Adipocyte (in vitro differentiated cells): ENCODE results near the gene KIAA0040.

ENCODE experiments used
- DNase-seq: peaks from one replicate; pipeline ENCODE4 v3.0.0-alpha.2; 2015; ENCODE audit warnings: low read depth
- H3K27me3 ChIP-seq: replicated peaks from 2 replicates; pipeline ENCODE4 v1.7.0; 2013; ENCODE audit warnings: mild to moderate bottlenecking, low read length, moderate library complexity; ENCODE audit not compliant: control insufficient read depth, insufficient read depth
- H3K36me3 ChIP-seq: 2 replicates; pipeline ENCODE4 v1.7.0; 2013; ENCODE audit warnings: low read length, mild to moderate bottlenecking, moderate library complexity; ENCODE audit not compliant: control insufficient read depth, insufficient read depth, severe bottlenecking
- H3K4me1 ChIP-seq: 2 replicates; pipeline ENCODE4 v1.7.0; 2013; ENCODE audit warnings: mild to moderate bottlenecking, low read length, moderate library complexity; ENCODE audit not compliant: control insufficient read depth, insufficient read depth
- H3K4me3 ChIP-seq: 2 replicates; pipeline ENCODE4 v1.7.0; 2013; ENCODE audit warnings: mild to moderate bottlenecking, low read length, moderate library complexity
- H3K9ac ChIP-seq: 2 replicates; pipeline ENCODE4 v1.7.0; 2013; ENCODE audit warnings: mild to moderate bottlenecking, low read length, moderate library complexity
- H3K9me3 ChIP-seq: 2 replicates; pipeline ENCODE4 v1.7.0; 2013; ENCODE audit warnings: mild to moderate bottlenecking, low read length, moderate library complexity; ENCODE audit not compliant: control insufficient read depth

The KIAA0040 gene

GRCh38 chr1:175182201-175182746, 10.3 kb downstream of the KIAA0040 start:
- Histone ChIP-seq H3K9ac (no peak overlapping the region), H3K4me3 (no peak overlapping the region), H3K4me1 (no peaks in the 10 kb centered on the region), H3K36me3 (peaks cover 3% of the 10 kb centered on the region), H3K27me3 (peaks cover 10% of the 10 kb centered on the region), H3K9me3 (no peaks in the 10 kb centered on the region)
- DNase-seq, result no peak

DNA sequence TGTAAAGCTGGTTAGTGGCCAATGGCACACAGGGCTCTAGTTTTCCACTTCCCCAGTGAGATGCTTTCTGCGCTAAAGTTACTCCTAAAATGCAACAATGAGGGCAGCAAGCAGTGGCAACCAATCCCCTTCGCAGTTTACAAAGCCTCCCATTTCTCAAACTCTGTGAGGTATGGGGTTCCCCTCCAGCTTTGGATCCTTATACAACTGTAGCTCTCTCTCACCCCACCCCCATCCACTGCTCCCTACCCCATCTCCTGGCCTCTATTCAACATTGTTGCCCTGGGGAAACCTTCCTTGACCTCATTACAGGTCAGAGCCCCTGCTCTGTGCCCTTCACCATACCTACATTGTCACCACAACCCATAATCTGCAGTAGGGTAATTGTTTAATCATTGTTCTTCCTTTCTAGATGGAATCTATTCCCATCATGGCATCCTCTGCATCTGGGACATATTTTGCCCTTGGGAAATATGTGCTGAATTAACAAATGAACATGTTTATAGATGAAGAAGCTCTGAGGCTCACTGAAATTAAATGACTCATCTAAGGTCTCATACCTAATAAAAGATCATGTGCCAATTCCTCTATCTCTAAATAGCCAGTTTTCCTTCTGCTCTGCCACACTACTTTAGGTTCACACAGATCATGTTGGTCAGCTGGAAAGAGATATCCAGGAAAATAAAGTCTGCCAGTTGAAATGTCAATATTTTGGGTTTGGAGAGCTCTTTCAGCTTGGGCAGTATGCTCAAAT, 12.6 kb downstream of the KIAA0040 start:
- no peaks in the 10 kb centered on the region for H3K9me3 ChIP-seq
- peaks cover 8% of the 10 kb centered on the region for H3K36me3 ChIP-seq
- no peak overlapping the region for H3K4me3 ChIP-seq
- peaks cover 10% of the 10 kb centered on the region for H3K27me3 ChIP-seq
- no peaks in the 10 kb centered on the region for H3K4me1 ChIP-seq
- H3K9ac ChIP-seq, result no peak overlapping the region
- no peak for DNase-seq

DNA sequence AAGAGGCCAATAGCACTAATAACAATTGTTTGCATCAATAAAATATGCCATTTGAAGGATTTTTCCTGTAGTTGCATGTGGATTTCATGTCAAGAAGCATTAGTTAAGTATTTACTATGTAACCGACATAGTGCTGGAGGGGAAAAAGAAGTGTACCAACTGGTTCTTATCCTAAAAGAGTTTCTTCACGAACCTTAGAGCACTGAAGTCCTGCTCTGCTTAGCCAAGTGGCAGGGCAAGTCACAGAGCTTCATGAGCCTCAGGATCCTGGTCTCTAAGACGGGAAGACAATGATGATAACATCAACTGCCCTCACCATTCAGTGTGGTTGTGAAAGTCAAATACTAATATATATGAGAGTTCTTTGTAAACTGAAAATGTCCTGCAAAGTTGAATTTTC, 14.1 kb downstream of the KIAA0040 start:
- Histone ChIP-seq H3K9me3 (no peaks in the 10 kb centered on the region), H3K36me3 (peaks cover 8% of the 10 kb centered on the region), H3K27me3 (peaks cover 10% of the 10 kb centered on the region), H3K4me3 (no peak overlapping the region), H3K9ac (no peak overlapping the region), H3K4me1 (peaks cover 7% of the 10 kb centered on the region)
- DNase-seq, result no peak

GRCh38 chr1:175178056-175178455, 14.5 kb downstream of the KIAA0040 start:
- Histone ChIP-seq H3K36me3 (peaks cover 8% of the 10 kb centered on the region), H3K9ac (no peak overlapping the region), H3K27me3 (peaks cover 10% of the 10 kb centered on the region), H3K4me3 (no peak overlapping the region), H3K9me3 (no peaks in the 10 kb centered on the region), H3K4me1 (peaks cover 7% of the 10 kb centered on the region)
- no peak for DNase-seq

DNA sequence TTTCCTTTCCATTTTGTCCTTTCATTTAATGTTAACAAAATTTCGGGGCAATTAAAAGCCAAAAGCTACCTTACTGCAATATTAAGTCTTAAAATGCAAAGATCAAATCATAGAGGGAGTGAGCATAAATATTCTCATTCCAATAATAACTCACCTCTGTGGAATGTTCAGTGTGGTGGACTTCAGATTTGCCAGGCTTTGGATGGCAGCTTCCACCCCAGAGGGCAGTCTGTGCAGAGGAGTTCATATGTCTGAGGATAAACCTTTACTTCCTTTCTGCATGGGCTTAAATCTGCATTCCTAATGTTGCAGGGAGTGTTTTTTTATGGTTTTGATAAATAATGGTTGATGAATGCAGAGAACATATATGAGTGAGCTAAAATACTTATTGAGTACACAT, 16.3 kb downstream of the KIAA0040 start:
- Histone ChIP-seq H3K27me3 (peaks cover 2% of the 10 kb centered on the region), H3K9me3 (no peaks in the 10 kb centered on the region)

GRCh38 chr1:175174309-175175102, 18.1 kb downstream of the KIAA0040 start:
- Histone ChIP-seq H3K4me1 (peaks cover 7% of the 10 kb centered on the region), H3K4me3 (no peak overlapping the region), H3K36me3 (peaks cover 12% of the 10 kb centered on the region), H3K27me3 (no peaks in the 10 kb centered on the region), H3K9ac (no peak overlapping the region), H3K9me3 (no peaks in the 10 kb centered on the region)
- DNase-seq, result no peak

More for the DNA sequence above, 16.3 kb downstream of the KIAA0040 start:
- peaks cover 7% of the 10 kb centered on the region for H3K4me1 ChIP-seq
- no peak overlapping the region for H3K4me3 ChIP-seq
- DNase-seq, result no peak
- H3K36me3 ChIP-seq, result peaks cover 11% of the 10 kb centered on the region
- H3K9ac ChIP-seq, result no peak overlapping the region

DNA sequence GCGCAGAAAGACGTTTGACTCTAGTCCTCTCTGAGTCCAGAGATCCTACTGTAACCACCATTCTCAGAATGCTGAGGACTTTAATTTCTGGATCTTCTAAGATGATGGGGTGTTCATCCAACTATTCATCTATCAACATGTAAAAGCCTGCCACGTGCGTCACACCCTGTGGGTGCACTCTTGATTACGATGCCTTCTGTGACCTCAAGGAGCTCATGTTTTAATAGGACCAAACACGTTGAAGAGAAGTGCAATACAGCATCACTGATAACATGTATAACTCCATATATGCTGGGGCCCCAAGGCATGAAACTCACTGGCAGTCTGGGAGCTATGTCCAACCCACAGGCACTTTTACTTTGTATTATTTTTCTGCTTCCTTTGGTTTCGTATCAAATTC, 19.0 kb downstream of the KIAA0040 start:
- H3K36me3 ChIP-seq, result peaks cover 14% of the 10 kb centered on the region
- H3K27me3 ChIP-seq, result no peaks in the 10 kb centered on the region
- H3K4me1 ChIP-seq, result peaks cover 7% of the 10 kb centered on the region
- H3K9me3 ChIP-seq, result no peaks in the 10 kb centered on the region
- H3K9ac ChIP-seq, result no peak overlapping the region
- no peak overlapping the region for H3K4me3 ChIP-seq
- no peak for DNase-seq

DNA sequence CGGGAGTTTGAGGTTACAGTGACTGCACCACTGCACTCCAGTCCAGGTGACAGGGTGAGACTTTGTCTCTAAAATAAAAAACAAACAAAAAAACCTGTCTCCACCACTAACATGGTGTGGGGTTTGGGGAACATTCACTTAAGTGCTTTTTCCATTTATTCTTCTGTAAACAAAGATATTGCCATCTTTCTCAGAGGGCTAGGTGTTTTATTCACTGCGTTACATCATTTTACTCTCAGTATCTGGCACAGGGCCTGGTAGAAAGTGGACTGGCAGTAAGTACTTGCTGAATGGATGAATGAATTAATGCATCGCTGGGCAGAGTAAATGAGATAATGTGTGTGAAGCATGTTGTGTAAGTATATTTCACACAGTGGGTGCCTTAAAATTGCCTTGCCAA, 20.1 kb downstream of the KIAA0040 start:
- Histone ChIP-seq H3K9ac (no peak overlapping the region), H3K4me1 (peaks cover 7% of the 10 kb centered on the region), H3K4me3 (no peak overlapping the region), H3K9me3 (no peaks in the 10 kb centered on the region), H3K36me3 (peaks cover 13% of the 10 kb centered on the region), H3K27me3 (peaks cover 2% of the 10 kb centered on the region)
- no peak for DNase-seq

GRCh38 chr1:175171036-175171913, 21.3 kb downstream of the KIAA0040 start:
- Histone ChIP-seq H3K4me1 (peaks cover 7% of the 10 kb centered on the region), H3K27me3 (peaks cover 8% of the 10 kb centered on the region), H3K36me3 (peaks cover 7% of the 10 kb centered on the region), H3K9ac (no peak overlapping the region), H3K9me3 (no peaks in the 10 kb centered on the region), H3K4me3 (no peak overlapping the region)
- no peak for DNase-seq

DNA sequence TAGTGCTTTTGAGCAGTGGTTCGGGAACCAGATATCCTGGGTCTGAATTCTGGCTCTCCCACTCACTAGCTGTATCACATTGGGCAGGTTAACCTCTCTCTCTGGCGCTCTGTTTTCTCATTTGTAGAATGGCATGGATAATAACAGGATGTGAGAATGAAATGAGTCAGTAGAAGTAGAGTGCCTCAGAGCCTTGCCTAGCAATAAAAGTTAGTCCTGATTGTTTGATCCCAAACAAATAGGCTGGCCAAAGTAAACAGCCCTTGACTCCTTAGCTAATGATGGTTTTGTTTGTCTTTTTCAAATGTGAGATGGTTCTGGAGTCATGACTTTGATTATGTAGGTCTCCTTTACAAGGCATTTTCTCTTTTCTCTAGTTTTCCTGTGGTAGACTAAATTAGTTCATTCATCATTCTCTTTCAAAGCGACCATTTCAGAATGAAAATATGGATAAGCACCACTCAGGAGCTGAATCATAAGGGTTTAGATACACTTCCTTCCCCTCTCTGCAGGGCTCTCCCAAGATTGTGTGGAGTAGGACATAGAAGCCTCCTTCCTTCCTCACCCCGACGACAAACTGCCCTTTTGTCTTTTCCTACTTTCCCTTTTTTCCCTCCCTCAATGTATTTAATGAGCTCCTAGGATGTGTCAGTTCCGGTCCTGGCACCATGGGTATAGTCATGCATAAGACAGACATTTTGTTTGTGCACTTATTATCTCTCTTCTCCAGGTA, 23.1 kb downstream of the KIAA0040 start:
- H3K9ac ChIP-seq, result no peak overlapping the region
- H3K27me3 ChIP-seq, result peaks cover 9% of the 10 kb centered on the region
- peaks cover 4% of the 10 kb centered on the region for H3K4me1 ChIP-seq
- no peak overlapping the region for H3K4me3 ChIP-seq
- DNase-seq, result no peak
- peaks cover 11% of the 10 kb centered on the region for H3K36me3 ChIP-seq
- no peaks in the 10 kb centered on the region for H3K9me3 ChIP-seq
